GM21367 (cell line): ENCODE data around the gene POLR3K.
"Not testable (repeated sequence)": the region's sequence is repeated elsewhere in the genome, so short reads cannot be mapped to it uniquely, and the experiment has no call there.

Source experiments
- ATAC-seq: cut with Tn5 transposase; IDR thresholded peaks from one replicate; pipeline ENCODE4 v1.9.1; 2021; ENCODE audit not compliant: unreplicated experiment

POLR3K gene

DNA sequence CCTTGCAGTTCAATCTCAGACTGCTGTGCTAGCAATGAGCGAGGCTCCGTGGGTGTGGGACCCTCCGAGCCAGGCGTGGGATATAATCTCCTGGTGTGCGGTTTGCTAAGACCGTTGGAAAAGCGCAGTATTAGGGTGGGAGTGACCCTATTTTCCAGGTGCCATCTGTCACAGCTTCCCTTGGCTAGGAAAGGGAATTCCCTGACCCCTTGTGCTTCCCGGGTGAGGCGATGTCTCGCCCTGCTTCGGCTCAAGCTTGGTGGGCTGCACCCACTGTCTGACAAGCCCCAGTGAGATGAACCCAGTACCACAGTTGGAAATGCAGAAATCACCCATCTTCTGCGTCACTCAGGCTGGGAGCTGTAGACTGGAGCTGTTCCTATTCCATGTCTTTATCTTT is 32.5 kb downstream of the POLR3K start:
- ATAC-seq: not testable (repeated sequence)

- ATAC-seq: not testable (repeated sequence)
Measured at GRCh38 chr16:17062-17765, 36.2 kb downstream of the POLR3K start.

DNA sequence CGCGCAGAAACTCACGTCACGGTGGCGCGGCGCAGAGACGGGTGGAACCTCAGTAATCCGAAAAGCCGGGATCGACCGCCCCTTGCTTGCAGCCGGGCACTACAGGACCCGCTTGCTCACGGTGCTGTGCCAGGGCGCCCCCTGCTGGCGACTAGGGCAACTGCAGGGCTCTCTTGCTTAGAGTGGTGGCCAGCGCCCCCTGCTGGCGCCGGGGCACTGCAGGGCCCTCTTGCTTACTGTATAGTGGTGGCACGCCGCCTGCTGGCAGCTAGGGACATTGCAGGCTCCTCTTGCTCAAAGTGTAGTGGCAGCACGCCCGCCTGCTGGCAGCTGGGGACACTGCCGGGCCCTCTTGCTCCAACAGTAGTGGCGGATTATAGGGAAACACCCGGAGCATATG is 42.6 kb downstream of the POLR3K start:
- ATAC-seq: not testable (repeated sequence)

DNA sequence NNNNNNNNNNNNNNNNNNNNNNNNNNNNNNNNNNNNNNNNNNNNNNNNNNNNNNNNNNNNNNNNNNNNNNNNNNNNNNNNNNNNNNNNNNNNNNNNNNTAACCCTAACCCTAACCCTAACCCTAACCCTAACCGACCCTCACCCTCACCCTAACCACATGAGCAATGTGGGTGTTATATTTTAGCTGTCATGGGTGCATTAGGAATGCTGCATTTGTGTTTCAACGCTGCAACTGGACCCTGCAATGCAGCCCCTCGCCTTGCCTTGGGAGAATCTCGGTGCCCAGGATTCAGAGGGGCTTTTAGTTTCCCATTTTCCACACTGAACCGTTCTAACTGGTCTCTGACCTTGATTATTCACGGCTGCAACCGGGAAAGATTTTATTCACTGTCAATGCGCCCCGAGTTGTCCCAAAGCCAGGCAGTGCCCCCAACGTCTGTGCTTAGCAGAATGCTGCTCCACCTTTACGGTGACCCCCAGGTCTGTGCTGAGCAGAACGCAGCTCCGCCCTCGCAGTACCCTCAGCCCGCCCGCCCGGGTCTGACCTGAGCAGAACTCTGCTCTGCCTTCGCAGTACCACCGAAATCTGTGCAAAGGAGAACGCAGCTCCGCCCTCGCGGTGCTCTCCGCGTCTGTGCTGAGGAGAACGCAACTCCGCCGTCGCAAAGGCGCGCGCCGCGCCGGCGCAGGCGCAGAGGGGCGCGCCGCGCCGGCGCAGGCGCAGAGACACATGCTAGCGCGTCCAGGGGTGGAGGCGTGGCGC is 43.3 kb downstream of the POLR3K start:
- ATAC-seq: no peak
